Suprapubic skin (tissue), 4 donors: ENCODE data around the gene ADCY3. TPM values are rescaled to one million over a fixed set of nuclear protein-coding genes. Genes with fewer than 3 reads are reported as not detected.

ENCODE experiments used
- DNase-seq, 2 donors: peaks; one replicate each; pipeline ENCODE4 v3.0.0-alpha.2; 2019; ENCODE audit warnings: low spot score in 2 of 2
- H3K27ac ChIP-seq: fragments of 200-600 bp; sonication (generic); one replicate; pipeline ENCODE4 v1.5.1; 2019
- H3K27me3 ChIP-seq: fragments of 200-600 bp; sonication (generic); one replicate; pipeline ENCODE4 v1.5.1; 2019
- H3K36me3 ChIP-seq: fragments of 200-600 bp; sonication (generic); one replicate; pipeline ENCODE4 v1.5.1; 2019
- H3K4me1 ChIP-seq: fragments of 200-600 bp; sonication (generic); one replicate; pipeline ENCODE4 v1.5.1; 2019
- H3K4me3 ChIP-seq: fragments of 200-600 bp; sonication (generic); one replicate; pipeline ENCODE4 v1.5.1; 2019; ENCODE audit warnings: mild to moderate bottlenecking
- H3K9me3 ChIP-seq: fragments of 200-600 bp; sonication (generic); one replicate; pipeline ENCODE4 v1.5.1; 2019
- EP300 ChIP-seq: sonication (generic); formaldehyde crosslinking; IDR thresholded peaks from one replicate; pipeline ENCODE4 v1.6.1; 2017; ENCODE audit warnings: antibody characterized with exemption
- POLR2A ChIP-seq, 2 donors: fragments of 450-650 bp; IDR thresholded peaks; one replicate each; pipeline ENCODE4 v1.6.1; 2017; ENCODE audit warnings: antibody characterized with exemption in 2 of 2, mild to moderate bottlenecking in 2 of 2, moderate library complexity in 2 of 2
- POLR2AphosphoS5 ChIP-seq, 3 donors: sonication (generic); formaldehyde crosslinking; IDR thresholded peaks; one replicate each; pipeline ENCODE4 v1.6.1; 2017; ENCODE audit warnings: antibody characterized with exemption in 3 of 3
- WGBS: methylation state at CpG from one replicate; pipeline ENCODE4 v1.1.5; 2018; 5-methylcytosine and 5-hydroxymethylcytosine counted together
- total RNA-seq, 4 donors: library from RNA; depleted of rRNA; stranded (reverse); fragments of >200 nt; gene quantifications; one replicate each; pipeline ENCODE4 v1.1.0, GENCODE V29; 2016
- TF ChIP-seq, protein P1 (sequence below), 2 donors: fragments of 200-600 bp in 1 of 2; fragments of 450-650 bp in 1 of 2; sonication (generic) in 1 of 2; IDR thresholded peaks; one replicate each; pipeline ENCODE4 v1.5.1; 2016 to 2019; ENCODE audit warnings: antibody characterized with exemption in 2 of 2, mild to moderate bottlenecking in 1 of 2, moderate library complexity in 1 of 2

ADCY3 gene
- total RNA-seq, 4 donors from 2014 or later: 45.2 to 108 (median 66.9) TPM

DNA sequence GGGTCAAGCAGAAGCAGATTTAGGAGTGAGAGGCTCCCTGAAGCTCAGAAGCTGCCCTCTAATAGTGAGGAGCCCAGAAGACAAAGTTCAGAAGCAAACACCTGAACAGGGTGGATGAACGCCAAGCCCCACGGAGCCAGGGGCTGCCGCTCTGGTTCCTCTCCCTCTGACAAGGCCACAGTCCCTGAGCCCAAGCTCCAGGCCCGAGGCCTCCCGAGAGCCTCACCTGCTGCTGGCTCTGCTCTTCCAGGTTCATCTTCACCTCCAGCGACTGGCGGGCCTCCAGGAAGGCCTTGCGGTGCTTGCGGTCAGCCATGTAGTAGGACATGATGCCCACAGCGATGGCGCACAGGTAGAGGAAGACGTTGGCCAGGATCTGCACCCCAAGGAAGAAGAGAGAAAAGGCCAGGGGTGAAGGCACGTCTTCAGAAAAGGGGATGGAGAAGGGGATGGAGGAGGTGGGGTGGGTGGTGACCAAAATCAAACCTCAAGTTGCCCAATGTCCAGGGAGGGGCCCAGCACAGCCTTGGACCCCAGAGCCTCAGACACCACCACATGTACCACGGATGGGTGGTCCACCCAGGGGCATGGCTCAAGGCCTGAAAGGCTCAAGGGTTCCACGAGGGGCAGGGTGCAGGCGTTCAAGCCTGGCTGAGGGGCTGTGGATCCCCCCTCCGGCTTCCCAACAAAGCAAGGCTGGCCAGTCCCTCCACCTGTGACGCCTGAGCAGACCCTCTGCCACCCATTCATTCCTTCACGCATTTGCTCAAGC, 47.5 kb downstream of the ADCY3 start:
- H3K9me3 ChIP-seq: no peaks in the 10 kb centered on the region
- 94% methylated on average over 19 of the region's 19 CpGs for WGBS
- H3K27ac ChIP-seq: no peak overlapping the region
- TF ChIP-seq, protein P1, sequence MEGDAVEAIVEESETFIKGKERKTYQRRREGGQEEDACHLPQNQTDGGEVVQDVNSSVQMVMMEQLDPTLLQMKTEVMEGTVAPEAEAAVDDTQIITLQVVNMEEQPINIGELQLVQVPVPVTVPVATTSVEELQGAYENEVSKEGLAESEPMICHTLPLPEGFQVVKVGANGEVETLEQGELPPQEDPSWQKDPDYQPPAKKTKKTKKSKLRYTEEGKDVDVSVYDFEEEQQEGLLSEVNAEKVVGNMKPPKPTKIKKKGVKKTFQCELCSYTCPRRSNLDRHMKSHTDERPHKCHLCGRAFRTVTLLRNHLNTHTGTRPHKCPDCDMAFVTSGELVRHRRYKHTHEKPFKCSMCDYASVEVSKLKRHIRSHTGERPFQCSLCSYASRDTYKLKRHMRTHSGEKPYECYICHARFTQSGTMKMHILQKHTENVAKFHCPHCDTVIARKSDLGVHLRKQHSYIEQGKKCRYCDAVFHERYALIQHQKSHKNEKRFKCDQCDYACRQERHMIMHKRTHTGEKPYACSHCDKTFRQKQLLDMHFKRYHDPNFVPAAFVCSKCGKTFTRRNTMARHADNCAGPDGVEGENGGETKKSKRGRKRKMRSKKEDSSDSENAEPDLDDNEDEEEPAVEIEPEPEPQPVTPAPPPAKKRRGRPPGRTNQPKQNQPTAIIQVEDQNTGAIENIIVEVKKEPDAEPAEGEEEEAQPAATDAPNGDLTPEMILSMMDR (IDR thresholded peaks at IDR 0.05): no peak
- TF ChIP-seq POLR2A (IDR thresholded peaks at IDR 0.05): no peak
- TF ChIP-seq EP300: no peak
- no peak for TF ChIP-seq POLR2AphosphoS5 (IDR thresholded peaks at IDR 0.05)
- DNase-seq: no peak
- no peaks in the 10 kb centered on the region for H3K27me3 ChIP-seq
- peaks cover 20% of the 10 kb centered on the region for H3K4me1 ChIP-seq
- no peak overlapping the region for H3K4me3 ChIP-seq
- H3K36me3 ChIP-seq: peaks cover 9% of the 10 kb centered on the region

DNA sequence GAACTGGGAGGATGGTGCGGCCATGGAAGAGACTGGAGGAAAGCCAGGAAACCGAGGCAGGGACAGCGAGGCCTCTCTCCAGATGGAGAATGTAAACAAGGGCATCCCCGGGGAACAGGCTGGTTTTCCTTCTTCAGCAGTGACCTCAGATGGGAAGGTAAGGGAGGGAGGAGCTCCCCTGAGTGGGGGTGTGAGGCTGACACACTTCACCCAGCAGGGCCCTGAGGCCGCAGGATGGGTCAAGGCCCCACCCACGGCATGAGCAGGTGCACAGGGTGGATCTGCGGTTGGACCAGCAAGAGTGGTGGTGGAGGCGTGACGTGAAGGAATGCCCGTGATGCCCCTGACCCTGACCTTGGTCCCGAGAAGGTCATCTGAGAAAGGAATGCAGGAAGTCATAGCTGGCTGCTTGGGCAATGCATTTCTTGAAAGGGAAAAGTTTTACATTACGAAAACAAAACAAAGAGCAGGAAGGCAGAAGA, 48.1 kb downstream of the ADCY3 start:
- peaks cover 20% of the 10 kb centered on the region for H3K4me1 ChIP-seq
- no peak for TF ChIP-seq POLR2A (IDR thresholded peaks at IDR 0.05)
- TF ChIP-seq POLR2AphosphoS5 (IDR thresholded peaks at IDR 0.05): no peak
- no peak for TF ChIP-seq EP300
- TF ChIP-seq, protein P1 (IDR thresholded peaks at IDR 0.05): no peak
- H3K9me3 ChIP-seq: no peaks in the 10 kb centered on the region
- no peak for DNase-seq
- no peak overlapping the region for H3K4me3 ChIP-seq
- H3K27ac ChIP-seq: no peak overlapping the region
- peaks cover 9% of the 10 kb centered on the region for H3K36me3 ChIP-seq
- no peaks in the 10 kb centered on the region for H3K27me3 ChIP-seq
- 76% methylated on average over 12 of the region's 12 CpGs for WGBS

- no peaks in the 10 kb centered on the region for H3K27me3 ChIP-seq
- H3K36me3 ChIP-seq: peaks cover 9% of the 10 kb centered on the region
- H3K4me1 ChIP-seq: peaks cover 20% of the 10 kb centered on the region
- no peak for DNase-seq
- H3K9me3 ChIP-seq: no peaks in the 10 kb centered on the region
- TF ChIP-seq, protein P1 (IDR thresholded peaks at IDR 0.05): no peak
- TF ChIP-seq POLR2AphosphoS5 (IDR thresholded peaks at IDR 0.05) (no peak), POLR2A (IDR thresholded peaks at IDR 0.05) (no peak), EP300 (no peak)
- H3K27ac ChIP-seq: no peak overlapping the region
- H3K4me3 ChIP-seq: no peak overlapping the region
- WGBS: 91% methylated on average over 16 of the region's 16 CpGs
These were observed 48.9 kb downstream of the ADCY3 start for GRCh38 chr2:24870891-24871705.

DNA sequence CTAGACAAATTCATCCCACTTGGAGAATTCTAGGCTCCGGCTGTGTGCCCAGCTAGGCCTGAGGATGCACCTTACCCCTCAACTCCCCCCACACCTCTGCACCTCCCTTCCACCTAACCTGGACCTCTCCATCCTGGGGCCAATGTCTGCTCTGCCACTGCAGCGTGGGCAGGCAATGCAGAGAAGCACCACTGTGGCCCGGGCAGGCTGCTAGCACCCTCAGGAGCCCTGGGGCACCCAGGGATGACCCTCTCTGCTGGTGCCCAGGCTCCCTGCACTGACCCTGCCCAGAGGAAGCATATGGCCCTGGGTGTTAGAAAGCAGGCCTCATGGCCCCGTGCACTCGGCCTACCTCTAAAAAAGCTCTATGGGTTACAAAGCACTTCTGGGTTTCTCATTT, 49.6 kb downstream of the ADCY3 start:
- Histone ChIP-seq H3K9me3 (no peaks in the 10 kb centered on the region), H3K27ac (no peak overlapping the region), H3K4me3 (no peak overlapping the region), H3K4me1 (peaks cover 17% of the 10 kb centered on the region), H3K36me3 (peaks cover 9% of the 10 kb centered on the region), H3K27me3 (no peaks in the 10 kb centered on the region)
- TF ChIP-seq, protein P1 (IDR thresholded peaks at IDR 0.05): no peak
- TF ChIP-seq EP300: no peak
- TF ChIP-seq POLR2A (IDR thresholded peaks at IDR 0.05): no peak
- TF ChIP-seq POLR2AphosphoS5 (IDR thresholded peaks at IDR 0.05): no peak
- 89% methylated on average over 5 of the region's 5 CpGs for WGBS
- DNase-seq: no peak

DNA sequence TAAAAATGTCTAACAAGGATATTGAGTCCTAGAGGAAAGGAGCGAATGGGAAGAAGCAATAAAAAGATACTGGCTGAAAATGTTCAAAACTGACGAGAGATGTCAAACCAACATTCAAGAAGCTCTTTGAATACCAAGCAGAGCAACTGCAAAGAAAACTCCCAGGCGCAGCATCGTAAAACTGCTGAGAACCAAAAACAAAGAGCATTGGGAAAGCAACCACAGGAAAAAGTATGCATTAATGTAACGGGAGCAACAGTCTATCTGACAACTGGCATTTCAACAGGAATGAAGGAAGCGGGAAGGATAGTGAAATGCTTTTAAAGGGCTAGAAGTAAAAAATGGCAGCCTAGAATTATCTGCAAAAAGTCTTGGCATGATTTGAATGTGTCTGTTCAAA, 53.1 kb downstream of the ADCY3 start:
- WGBS: 95% methylated on average over 6 of the region's 6 CpGs
- no peaks in the 10 kb centered on the region for H3K9me3 ChIP-seq
- TF ChIP-seq, protein P1 (IDR thresholded peaks at IDR 0.05): no peak
- TF ChIP-seq POLR2AphosphoS5 (IDR thresholded peaks at IDR 0.05) (no peak), EP300 (no peak)
- H3K27me3 ChIP-seq: no peaks in the 10 kb centered on the region
- no peak overlapping the region for H3K27ac ChIP-seq
- DNase-seq: no peak
- no peaks in the 10 kb centered on the region for H3K4me1 ChIP-seq
- no peak overlapping the region for H3K4me3 ChIP-seq
- peaks cover 9% of the 10 kb centered on the region for H3K36me3 ChIP-seq
